PC-9 (cell line): ENCODE measurements around the gene HBE1. TPM values are rescaled to one million over a fixed set of nuclear protein-coding genes. Genes with fewer than 3 reads are reported as not detected.

Source experiments
- BruUV-seq: library from RNA; stranded (reverse); fragments of 400-500 nt; replicated peaks from 2 replicates; lab custom pipeline; 2021; lab: Mats Ljungman, UMichigan
- CTCF ChIA-PET: fragments of 300-600 bp; sonication (Branson Sonifier 250); formaldehyde crosslinking; loops from one replicate; lab custom pipeline; 2022; ENCODE audit warnings: antibody characterized with exemption; lab: Charles Lee
- POLR2A ChIA-PET: fragments of 300-600 bp; sonication (Branson Sonifier 250); formaldehyde crosslinking; loops from one replicate; lab custom pipeline; 2022; ENCODE audit warnings: antibody characterized with exemption; ENCODE audit not compliant: unreplicated experiment; lab: Charles Lee
- DNase-seq, 2 experiments: peaks; one replicate each; pipeline versions ENCODE4 v3.0.0 to v3.0.0-alpha.2; 2015 to 2022; ENCODE audit warnings: mixed read lengths in 1 of 2
- H2AFZ ChIP-seq: fragments of 200-600 bp; sonication (generic); 2 replicates; pipeline ENCODE4 v1.8.1; 2017; ENCODE audit warnings: antibody characterized with exemption
- H3F3A ChIP-seq: fragments of 200-600 bp; sonication (generic); 2 replicates; pipeline ENCODE4 v1.8.1; 2017; ENCODE audit warnings: antibody characterized with exemption, mild to moderate bottlenecking, low read depth; ENCODE audit not compliant: insufficient read depth
- H3K27ac ChIP-seq: fragments of 200-600 bp; sonication (generic); 2 replicates; pipeline ENCODE4 v1.6.1; 2016; ENCODE audit warnings: mixed run types
- H3K27me3 ChIP-seq: fragments of 200-600 bp; sonication (generic); 2 replicates; pipeline ENCODE4 v1.6.1; 2016; ENCODE audit warnings: low read depth, mixed run types; ENCODE audit not compliant: insufficient read depth
- H3K36me3 ChIP-seq: fragments of 200-600 bp; sonication (generic); 2 replicates; pipeline ENCODE4 v1.6.1; 2016; ENCODE audit warnings: low read depth, mixed run types
- H3K4me1 ChIP-seq: fragments of 200-600 bp; sonication (generic); replicated peaks from 2 replicates; pipeline ENCODE4 v1.6.1; 2016; ENCODE audit warnings: mixed run types; ENCODE audit not compliant: insufficient read depth
- H3K4me2 ChIP-seq: fragments of 200-600 bp; sonication (generic); 2 replicates; pipeline ENCODE4 v1.6.1; 2017; ENCODE audit warnings: mixed run types
- H3K4me3 ChIP-seq: fragments of 200-600 bp; sonication (generic); 2 replicates; pipeline ENCODE4 v1.6.1; 2016; ENCODE audit warnings: mixed run types
- H3K79me2 ChIP-seq: fragments of 200-600 bp; sonication (generic); 2 replicates; pipeline ENCODE4 v1.6.1; 2017; ENCODE audit warnings: low read depth, mixed run types
- H3K9me2 ChIP-seq: fragments of 200-600 bp; sonication (generic); 2 replicates; pipeline ENCODE4 v1.8.1; 2017; ENCODE audit warnings: mild to moderate bottlenecking; ENCODE audit not compliant: insufficient read depth
- H3K9me3 ChIP-seq: fragments of 200-600 bp; sonication (generic); 2 replicates; pipeline ENCODE4 v1.8.1; 2016; ENCODE audit warnings: low read depth; ENCODE audit not compliant: insufficient read depth
- H4K20me1 ChIP-seq: fragments of 200-600 bp; sonication (generic); 2 replicates; pipeline ENCODE4 v1.8.1; 2017; ENCODE audit not compliant: insufficient read depth
- EZH2 ChIP-seq: fragments of 200-600 bp; sonication (generic); IDR thresholded peaks from 2 replicates; pipeline ENCODE4 v1.8.0; 2017; ENCODE audit warnings: antibody characterized with exemption, low read depth
- intact Hi-C: fragments of 100-400 bp; cut with micrococcal nuclease; formaldehyde crosslinking; loops from one replicate; pipeline ENCODE4 v1.10.0; 2022; ENCODE audit not compliant: unreplicated experiment
- total RNA-seq: library from RNA; stranded (reverse); gene quantifications from 2 replicates; pipeline ENCODE4 v1.2.3, GENCODE V29; 2021
- TF ChIP-seq, protein P1 (sequence below): fragments of 200-600 bp; sonication (generic); conservative IDR thresholded peaks from 2 replicates; pipeline ENCODE4 v1.6.1; 2017; ENCODE audit warnings: mixed run types, antibody characterized with exemption, mild to moderate bottlenecking, moderate library complexity

Gene HBE1
- total RNA-seq, 1 experiment from 2014 or later = 1.4 TPM

- no TSS peak for BruUV-seq
- H3K36me3 ChIP-seq = no peaks in the 10 kb centered on the region
- H3K79me2 ChIP-seq = no peaks in the 10 kb centered on the region
- H3K27ac ChIP-seq = no peak overlapping the region
- no peak for TF ChIP-seq EZH2
- TF ChIP-seq, protein P1, sequence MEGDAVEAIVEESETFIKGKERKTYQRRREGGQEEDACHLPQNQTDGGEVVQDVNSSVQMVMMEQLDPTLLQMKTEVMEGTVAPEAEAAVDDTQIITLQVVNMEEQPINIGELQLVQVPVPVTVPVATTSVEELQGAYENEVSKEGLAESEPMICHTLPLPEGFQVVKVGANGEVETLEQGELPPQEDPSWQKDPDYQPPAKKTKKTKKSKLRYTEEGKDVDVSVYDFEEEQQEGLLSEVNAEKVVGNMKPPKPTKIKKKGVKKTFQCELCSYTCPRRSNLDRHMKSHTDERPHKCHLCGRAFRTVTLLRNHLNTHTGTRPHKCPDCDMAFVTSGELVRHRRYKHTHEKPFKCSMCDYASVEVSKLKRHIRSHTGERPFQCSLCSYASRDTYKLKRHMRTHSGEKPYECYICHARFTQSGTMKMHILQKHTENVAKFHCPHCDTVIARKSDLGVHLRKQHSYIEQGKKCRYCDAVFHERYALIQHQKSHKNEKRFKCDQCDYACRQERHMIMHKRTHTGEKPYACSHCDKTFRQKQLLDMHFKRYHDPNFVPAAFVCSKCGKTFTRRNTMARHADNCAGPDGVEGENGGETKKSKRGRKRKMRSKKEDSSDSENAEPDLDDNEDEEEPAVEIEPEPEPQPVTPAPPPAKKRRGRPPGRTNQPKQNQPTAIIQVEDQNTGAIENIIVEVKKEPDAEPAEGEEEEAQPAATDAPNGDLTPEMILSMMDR = no peak
- H4K20me1 ChIP-seq = no peaks in the 10 kb centered on the region
- no peaks in the 10 kb centered on the region for H3K9me2 ChIP-seq
- intact Hi-C loops = no loop called here
- H3K27me3 ChIP-seq = no peaks in the 10 kb centered on the region
- DNase-seq = no peak
- no peak overlapping the region for H2AFZ ChIP-seq
- peaks cover 7% of the 10 kb centered on the region for H3K4me1 ChIP-seq
- H3K9me3 ChIP-seq = no peaks in the 10 kb centered on the region
- H3F3A ChIP-seq = 0 out of 2 replicates have a peak, but pooled peaks cover 3% of the 10 kb centered on the region
- no peak overlapping the region for H3K4me3 ChIP-seq
- POLR2A ChIA-PET = no interaction called here
- H3K4me2 ChIP-seq = no peak overlapping the region
- CTCF ChIA-PET = no interaction called here
These were observed 12.9 kb upstream of the HBE1 start for GRCh38 chr11:5282628-5283027.

GRCh38 chr11:5281596-5281995, 11.9 kb upstream of the HBE1 start:
- no peaks in the 10 kb centered on the region for H4K20me1 ChIP-seq
- H3K9me2 ChIP-seq = no peaks in the 10 kb centered on the region
- peaks cover 7% of the 10 kb centered on the region for H3K4me1 ChIP-seq
- no peak for DNase-seq
- H3K27me3 ChIP-seq = no peaks in the 10 kb centered on the region
- H2AFZ ChIP-seq = no peak overlapping the region
- H3K27ac ChIP-seq = peak overlapping the region; percentile 56
- H3F3A ChIP-seq = 0 out of 2 replicates have a peak, but pooled peaks cover 3% of the 10 kb centered on the region
- CTCF ChIA-PET = no interaction called here
- no peaks in the 10 kb centered on the region for H3K36me3 ChIP-seq
- intact Hi-C loops = no loop called here
- no peak overlapping the region for H3K4me3 ChIP-seq
- no peak for TF ChIP-seq EZH2
- TF ChIP-seq, protein P1 = no peak
- H3K4me2 ChIP-seq = no peak overlapping the region
- POLR2A ChIA-PET = no interaction called here
- H3K79me2 ChIP-seq = no peaks in the 10 kb centered on the region
- H3K9me3 ChIP-seq = no peaks in the 10 kb centered on the region
- BruUV-seq = no TSS peak

DNA sequence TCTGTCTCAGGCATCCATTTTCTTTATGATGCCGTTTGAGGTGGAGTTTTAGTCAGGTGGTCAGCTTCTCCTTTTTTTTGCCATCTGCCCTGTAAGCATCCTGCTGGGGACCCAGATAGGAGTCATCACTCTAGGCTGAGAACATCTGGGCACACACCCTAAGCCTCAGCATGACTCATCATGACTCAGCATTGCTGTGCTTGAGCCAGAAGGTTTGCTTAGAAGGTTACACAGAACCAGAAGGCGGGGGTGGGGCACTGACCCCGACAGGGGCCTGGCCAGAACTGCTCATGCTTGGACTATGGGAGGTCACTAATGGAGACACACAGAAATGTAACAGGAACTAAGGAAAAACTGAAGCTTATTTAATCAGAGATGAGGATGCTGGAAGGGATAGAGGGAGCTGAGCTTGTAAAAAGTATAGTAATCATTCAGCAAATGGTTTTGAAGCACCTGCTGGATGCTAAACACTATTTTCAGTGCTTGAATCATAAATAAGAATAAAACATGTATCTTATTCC, 10.9 kb upstream of the HBE1 start:
- H3F3A ChIP-seq = 0 out of 2 replicates have a peak, but pooled peaks cover 3% of the 10 kb centered on the region
- no peaks in the 10 kb centered on the region for H3K9me3 ChIP-seq
- H3K4me2 ChIP-seq = peak overlapping the region; percentile 34; the same call in 1 of the 2 replicates
- intact Hi-C loops = no loop called here
- H3K4me3 ChIP-seq = no peak overlapping the region
- peak; percentile 71 to 72 for DNase-seq
- H3K4me1 ChIP-seq = peaks cover 7% of the 10 kb centered on the region
- POLR2A ChIA-PET = no interaction called here
- H3K27me3 ChIP-seq = no peaks in the 10 kb centered on the region
- H4K20me1 ChIP-seq = no peaks in the 10 kb centered on the region
- peak overlapping the region; percentile 56 for H3K27ac ChIP-seq
- no TSS peak for BruUV-seq
- CTCF ChIA-PET = no interaction called here
- TF ChIP-seq EZH2 = no peak
- TF ChIP-seq, protein P1 = no peak
- no peaks in the 10 kb centered on the region for H3K9me2 ChIP-seq
- H3K79me2 ChIP-seq = no peaks in the 10 kb centered on the region
- no peaks in the 10 kb centered on the region for H3K36me3 ChIP-seq
- H2AFZ ChIP-seq = no peak overlapping the region
